B cell (primary cell): ENCODE data around the gene CARHSP1.

Source experiments
- EZH2 ChIP-seq: IDR thresholded peaks from 2 replicates; pipeline ENCODE4 v1.6.1; 2012; ENCODE audit warnings: borderline replicate concordance, low read depth, mild to moderate bottlenecking, moderate library complexity, low read length; ENCODE audit not compliant: insufficient read depth, poor library complexity, severe bottlenecking
- TF ChIP-seq, protein P1 (sequence below): fragments of 200-600 bp; IDR thresholded peaks from one replicate; pipeline ENCODE4 v1.8.0; 2022; ENCODE audit warnings: antibody characterized with exemption, mild to moderate bottlenecking

DNA sequence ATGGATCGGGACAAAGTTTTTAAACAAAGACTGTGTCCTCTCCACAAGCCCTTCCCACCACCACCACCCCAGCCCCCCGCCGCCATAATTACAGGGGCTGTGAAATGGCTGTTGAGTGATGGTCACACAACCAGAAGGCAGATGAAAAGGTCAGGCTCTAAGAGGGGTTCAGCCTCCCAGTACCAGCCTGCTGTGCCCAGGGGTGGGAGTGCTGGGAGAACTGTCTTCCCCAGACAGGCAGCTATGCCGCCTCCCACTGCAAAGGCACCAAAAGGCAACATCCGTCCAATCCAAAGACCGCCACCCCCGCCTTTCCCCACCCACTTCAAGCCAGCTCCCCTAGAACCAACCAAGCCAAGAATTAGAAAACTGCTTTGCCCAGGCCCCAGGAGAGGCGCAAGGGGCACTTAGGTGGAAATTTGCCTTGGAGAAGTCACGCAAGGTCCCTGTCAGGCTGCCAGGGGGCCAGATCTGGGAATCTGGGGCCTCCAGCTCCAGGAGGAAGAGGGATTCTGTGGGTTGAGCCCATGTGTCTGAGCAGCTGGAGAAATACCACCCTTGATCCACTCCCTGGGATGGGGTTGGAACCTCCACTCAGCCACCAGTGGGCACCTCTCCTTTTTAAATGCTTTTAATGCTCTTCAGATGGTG, 14.4 kb downstream of the CARHSP1 start:
- TF ChIP-seq, protein P1, sequence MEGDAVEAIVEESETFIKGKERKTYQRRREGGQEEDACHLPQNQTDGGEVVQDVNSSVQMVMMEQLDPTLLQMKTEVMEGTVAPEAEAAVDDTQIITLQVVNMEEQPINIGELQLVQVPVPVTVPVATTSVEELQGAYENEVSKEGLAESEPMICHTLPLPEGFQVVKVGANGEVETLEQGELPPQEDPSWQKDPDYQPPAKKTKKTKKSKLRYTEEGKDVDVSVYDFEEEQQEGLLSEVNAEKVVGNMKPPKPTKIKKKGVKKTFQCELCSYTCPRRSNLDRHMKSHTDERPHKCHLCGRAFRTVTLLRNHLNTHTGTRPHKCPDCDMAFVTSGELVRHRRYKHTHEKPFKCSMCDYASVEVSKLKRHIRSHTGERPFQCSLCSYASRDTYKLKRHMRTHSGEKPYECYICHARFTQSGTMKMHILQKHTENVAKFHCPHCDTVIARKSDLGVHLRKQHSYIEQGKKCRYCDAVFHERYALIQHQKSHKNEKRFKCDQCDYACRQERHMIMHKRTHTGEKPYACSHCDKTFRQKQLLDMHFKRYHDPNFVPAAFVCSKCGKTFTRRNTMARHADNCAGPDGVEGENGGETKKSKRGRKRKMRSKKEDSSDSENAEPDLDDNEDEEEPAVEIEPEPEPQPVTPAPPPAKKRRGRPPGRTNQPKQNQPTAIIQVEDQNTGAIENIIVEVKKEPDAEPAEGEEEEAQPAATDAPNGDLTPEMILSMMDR, result no peak
- no peak for TF ChIP-seq EZH2
